ENCODE results near the gene ALCAM. TPM values are rescaled to one million over a fixed set of nuclear protein-coding genes. Genes with fewer than 3 reads are reported as not detected.

Gene ALCAM
- total RNA-seq, 1 donor = 19.9 TPM

GRCh38 chr3:105518203-105518602 lies 151.5 kb downstream of the ALCAM start:
- DNase-seq (ENCODE audit: low read depth in 2 of 3, low spot score in 2 of 3) = peak in 1 of 3 donors; percentile 2

DNA sequence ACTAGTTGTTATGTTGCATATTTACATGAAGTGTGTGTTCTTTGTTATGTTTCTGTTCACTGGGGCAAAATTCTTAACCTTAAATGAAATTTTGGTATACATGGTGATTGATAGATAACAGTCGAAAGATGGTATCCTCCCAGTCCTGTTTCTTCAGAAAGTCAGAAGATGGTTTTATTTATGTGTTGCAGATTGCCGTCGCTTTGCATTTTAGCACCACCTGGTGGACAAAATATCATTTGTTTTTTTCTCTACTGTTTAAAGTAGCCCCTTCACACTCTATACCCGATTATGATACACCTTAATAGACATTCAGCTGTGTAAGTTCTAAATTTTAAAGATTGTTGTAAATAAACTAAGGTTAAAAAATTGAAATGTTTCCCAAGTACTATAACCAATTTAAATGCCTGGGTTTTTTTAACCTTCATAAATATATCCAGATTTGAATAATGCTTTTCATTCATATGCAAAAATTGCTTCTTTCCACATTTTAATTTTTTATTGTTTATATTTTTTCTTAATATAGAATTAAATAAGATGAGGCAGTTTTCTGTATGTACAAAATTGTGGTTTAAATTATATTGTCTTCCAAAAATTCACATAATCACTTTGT lies 152.2 kb downstream of the ALCAM start:
- DNase-seq (ENCODE audit: low read depth in 2 of 3, low spot score in 2 of 3) = peak; percentile 19 to 71 (median 61)

GRCh38 chr3:105521770-105522169 lies 155.1 kb downstream of the ALCAM start:
- no peak for DNase-seq (ENCODE audit: low read depth in 2 of 3, low spot score in 2 of 3)

- no peak for DNase-seq (ENCODE audit: low read depth in 2 of 3, low spot score in 2 of 3)
Measured at GRCh38 chr3:105523501-105523900, 156.8 kb downstream of the ALCAM start.

DNA sequence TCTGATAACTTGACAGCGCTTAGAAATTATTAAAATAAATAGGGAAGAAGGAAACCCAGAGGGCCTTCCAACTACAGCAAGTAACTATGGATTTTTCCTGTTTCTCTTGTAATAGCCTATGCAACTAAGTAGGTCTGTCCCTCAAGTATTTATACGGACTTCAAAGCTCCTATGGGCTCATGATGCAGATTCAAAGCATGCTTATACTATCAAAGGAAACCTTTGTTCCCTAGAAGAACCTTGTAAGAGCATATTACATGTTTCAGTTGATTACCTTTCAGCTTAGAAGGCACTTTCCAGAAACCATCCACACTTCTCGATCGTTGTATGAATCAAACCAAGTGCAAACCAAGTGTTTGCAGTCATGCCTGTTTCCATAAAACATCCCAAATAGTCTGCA lies 158.8 kb downstream of the ALCAM start:
- no peak for DNase-seq (ENCODE audit: low read depth in 2 of 3, low spot score in 2 of 3)

DNA sequence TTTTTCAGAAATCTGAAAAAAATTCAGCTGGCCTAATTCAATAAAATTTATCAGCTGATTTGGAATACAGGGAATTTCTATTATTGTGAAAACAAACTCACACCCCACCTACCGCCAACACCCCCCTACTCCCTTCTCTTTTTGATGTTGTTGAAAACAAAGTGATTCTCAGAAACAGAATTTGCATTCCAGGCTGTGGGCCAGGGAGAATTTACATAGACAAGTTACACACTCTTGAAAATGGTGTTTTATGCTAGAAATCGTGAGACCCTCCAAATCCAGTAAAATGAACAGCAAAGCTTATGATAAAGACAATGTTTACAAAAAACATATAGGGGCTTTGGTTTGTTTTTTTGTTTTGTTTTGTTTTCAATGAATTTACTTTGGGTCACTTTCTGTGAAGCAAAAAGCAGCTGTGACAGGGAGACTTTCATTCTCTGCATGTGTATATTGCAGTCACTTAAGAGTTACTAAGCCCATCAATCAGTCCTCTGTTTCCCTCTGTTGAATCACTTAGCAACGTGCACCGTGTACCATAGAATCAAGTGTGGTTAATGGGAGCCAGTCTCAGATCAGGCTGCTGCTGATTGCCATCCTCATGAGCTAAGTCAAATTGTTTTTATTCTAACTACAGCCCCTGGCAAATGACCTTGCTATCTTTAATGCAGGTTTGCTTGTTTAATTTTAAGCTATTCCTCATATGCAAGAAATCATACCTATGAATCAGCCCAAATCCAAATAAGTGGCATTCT lies 159.8 kb downstream of the ALCAM start:
- no peak for DNase-seq (ENCODE audit: low read depth in 2 of 3, low spot score in 2 of 3)

- DNase-seq (ENCODE audit: low read depth in 2 of 3, low spot score in 2 of 3) = no peak
Measured at GRCh38 chr3:105527535-105527934, 160.8 kb downstream of the ALCAM start.

- DNase-seq (ENCODE audit: low read depth in 2 of 3, low spot score in 2 of 3) = no peak
Measured at GRCh38 chr3:105527949-105528348, 161.2 kb downstream of the ALCAM start.

DNA sequence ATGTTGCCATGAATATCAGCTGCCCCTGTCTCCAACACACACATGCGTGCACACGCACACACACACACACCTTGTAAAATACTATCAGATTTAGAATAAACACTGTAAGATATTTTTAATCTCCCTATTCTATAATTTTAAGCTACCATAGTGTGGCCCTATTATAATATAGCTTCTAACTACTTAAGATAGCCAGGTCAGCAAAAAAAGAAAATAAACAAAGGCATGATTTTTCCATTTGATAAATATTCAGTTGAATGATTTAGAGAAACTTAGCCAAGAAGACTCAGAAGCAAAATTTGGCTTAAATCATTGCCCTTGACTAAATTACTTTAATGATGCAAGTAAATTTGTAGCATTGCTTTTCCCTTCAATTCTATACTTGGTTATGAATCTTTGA lies 162.2 kb downstream of the ALCAM start:
- no peak for DNase-seq (ENCODE audit: low read depth in 2 of 3, low spot score in 2 of 3)

- DNase-seq (ENCODE audit: low read depth in 2 of 3, low spot score in 2 of 3) = no peak
Measured at GRCh38 chr3:105529456-105529855, 162.7 kb downstream of the ALCAM start.

- no peak for DNase-seq (ENCODE audit: low read depth in 2 of 3, low spot score in 2 of 3)
Measured at GRCh38 chr3:105532251-105532650, 165.5 kb downstream of the ALCAM start.

DNA sequence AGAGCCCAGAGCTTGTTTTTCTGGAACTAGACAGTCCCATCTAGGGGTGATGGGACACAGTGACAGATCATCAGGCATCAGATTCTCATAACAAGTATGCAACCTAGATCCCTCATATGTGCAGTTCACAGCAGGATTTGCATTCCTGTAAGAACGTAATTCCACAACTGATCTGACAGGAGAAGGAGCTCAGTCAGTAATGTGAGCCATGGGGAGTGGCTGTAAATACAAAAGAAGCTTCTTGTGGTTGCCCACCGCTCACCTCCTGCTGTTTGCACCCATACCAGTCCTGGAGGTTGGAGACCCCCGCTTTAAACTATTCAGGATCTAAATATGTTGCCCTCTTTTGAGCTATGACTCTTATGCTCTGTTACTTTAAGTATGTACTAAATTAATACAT lies 167.3 kb downstream of the ALCAM start:
- DNase-seq (ENCODE audit: low read depth in 2 of 3, low spot score in 2 of 3) = no peak

DNA sequence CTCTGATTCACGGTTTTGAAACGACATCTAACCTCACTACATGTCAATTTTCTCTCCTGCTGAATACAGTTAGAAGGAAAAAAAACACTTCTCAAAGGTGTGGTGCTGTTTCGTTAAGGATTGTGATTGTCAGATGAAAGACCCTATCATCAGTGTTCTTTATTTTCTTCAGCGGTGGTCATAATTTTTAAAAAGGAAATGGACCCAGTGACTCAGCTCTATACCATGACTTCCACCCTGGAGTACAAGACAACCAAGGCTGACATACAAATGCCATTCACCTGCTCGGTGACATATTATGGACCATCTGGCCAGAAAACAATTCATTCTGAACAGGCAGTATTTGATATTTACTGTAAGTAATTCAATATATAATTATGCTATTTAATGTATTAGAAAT lies 167.8 kb downstream of the ALCAM start:
- DNase-seq (ENCODE audit: low read depth in 2 of 3, low spot score in 2 of 3) = no peak

GRCh38 chr3:105537371-105538080 lies 170.8 kb downstream of the ALCAM start:
- DNase-seq (ENCODE audit: low read depth in 2 of 3, low spot score in 2 of 3) = no peak

DNA sequence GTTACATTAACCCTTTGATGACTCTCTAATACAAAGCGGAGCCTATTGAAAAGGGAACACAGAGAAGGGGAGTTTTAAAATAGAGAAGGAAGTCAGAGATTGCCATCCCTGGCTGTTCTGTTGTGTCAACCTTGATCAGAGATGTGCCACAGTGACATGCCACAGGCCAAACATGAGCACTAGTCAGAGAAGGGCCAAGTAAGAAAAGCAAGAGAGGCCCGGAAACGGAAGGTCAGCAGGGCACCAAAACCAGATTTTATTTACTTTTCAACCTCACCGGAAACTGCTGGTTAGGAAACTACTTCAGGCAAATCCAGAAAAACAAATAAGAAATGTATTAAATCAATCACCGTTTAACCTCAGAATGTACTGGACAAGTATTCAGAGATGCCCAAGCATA lies 171.8 kb downstream of the ALCAM start:
- DNase-seq (ENCODE audit: low read depth in 2 of 3, low spot score in 2 of 3) = no peak

- no peak for DNase-seq (ENCODE audit: low read depth in 2 of 3, low spot score in 2 of 3)
Measured at GRCh38 chr3:105539897-105540296, 173.2 kb downstream of the ALCAM start.

DNA sequence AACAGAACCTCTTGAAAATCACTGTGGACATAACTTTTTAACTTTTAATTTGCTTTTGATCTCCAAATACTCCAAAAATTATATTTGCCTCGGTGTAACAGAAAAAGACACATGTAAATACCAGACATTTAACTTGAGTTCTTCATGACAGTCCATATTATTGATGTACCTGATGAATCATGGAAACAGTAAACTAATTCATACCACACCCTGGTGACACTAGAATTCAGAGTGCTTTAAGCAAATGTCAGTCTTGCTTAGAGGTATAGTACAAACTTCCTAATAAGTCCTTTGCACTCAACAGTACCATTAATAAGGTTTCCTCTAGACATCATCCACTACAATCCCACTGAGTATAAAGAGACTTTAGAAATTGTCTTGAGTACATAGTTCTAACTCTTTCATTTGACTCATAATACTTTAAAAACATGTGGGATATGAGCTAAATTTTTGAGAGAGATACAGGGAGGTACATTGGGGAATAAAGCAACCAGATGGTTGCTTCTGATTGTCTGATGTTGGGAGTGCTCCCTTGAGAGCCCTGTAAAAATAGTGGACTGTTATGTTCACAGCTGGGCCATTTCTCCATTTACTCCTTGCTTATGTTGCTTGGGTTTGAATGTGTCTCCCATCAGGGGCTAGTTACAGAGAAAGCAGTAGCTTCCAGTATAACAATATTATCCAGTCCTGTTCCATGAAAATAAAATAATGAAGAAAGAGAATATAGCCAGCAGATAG lies 175.7 kb downstream of the ALCAM start:
- no peak for DNase-seq (ENCODE audit: low read depth in 2 of 3, low spot score in 2 of 3)

- no peak for DNase-seq (ENCODE audit: low read depth in 2 of 3, low spot score in 2 of 3)
Measured at GRCh38 chr3:105545051-105545450, 178.3 kb downstream of the ALCAM start.

- DNase-seq (ENCODE audit: low read depth in 2 of 3, low spot score in 2 of 3) = no peak
Measured at GRCh38 chr3:105553851-105554250, 187.1 kb downstream of the ALCAM start.

DNA sequence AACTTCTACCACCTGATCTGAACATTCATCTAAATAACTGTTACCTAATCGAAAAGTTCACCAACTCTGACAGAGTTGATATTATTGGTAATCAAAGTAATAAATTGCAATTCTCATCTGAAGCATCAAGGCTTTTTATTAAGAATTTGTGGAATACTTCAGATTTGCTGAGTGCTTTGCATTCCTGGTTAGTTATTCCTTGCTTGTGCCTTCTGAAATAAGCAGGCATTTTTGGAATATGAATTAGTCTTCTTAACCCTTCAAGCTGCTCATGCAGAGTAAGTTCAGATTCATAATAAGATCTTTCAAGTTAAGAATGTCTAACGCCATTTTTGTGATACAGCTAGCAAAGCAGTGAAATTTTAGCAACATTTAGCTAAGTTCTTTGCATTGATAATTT lies 188.5 kb downstream of the ALCAM start:
- DNase-seq (ENCODE audit: low read depth in 2 of 3, low spot score in 2 of 3) = no peak

GRCh38 chr3:105559856-105560255 lies 193.1 kb downstream of the ALCAM start:
- no peak for DNase-seq (ENCODE audit: low read depth in 2 of 3, low spot score in 2 of 3)
